AG04450 (cell line): ENCODE measurements around the gene GJA4. TPM values are rescaled to one million over a fixed set of nuclear protein-coding genes. Genes with fewer than 3 reads are reported as not detected.

Source experiments
- CTCF ChIA-PET: fragments of 300-600, 350-600 bp; formaldehyde crosslinking; extraction: SDS; loops from one replicate; lab custom pipeline; 2022; ENCODE audit warnings: antibody characterized with exemption, inconsistent platforms; lab: Charles Lee
- POLR2A ChIA-PET: fragments of 350-600 bp; formaldehyde crosslinking; extraction: SDS; loops from one replicate; lab custom pipeline; 2021; ENCODE audit warnings: antibody characterized with exemption, inconsistent platforms; lab: Yijun Ruan, JAX
- DNase-seq: peaks from one replicate; pipeline ENCODE4 v3.0.0-alpha.2; 2011; ENCODE audit warnings: low read depth, low spot score
- H3K27ac ChIP-seq: one replicate; pipeline ENCODE4 v1.5.1; 2012; ENCODE audit warnings: low read depth, low read length, control low read depth
- H3K27me3 ChIP-seq: one replicate; pipeline ENCODE4 v1.6.0; 2012; ENCODE audit warnings: low read length; ENCODE audit not compliant: control insufficient read depth, insufficient read depth
- H3K4me3 ChIP-seq: 2 replicates; pipeline ENCODE4 v1.5.1; 2011; ENCODE audit warnings: mild to moderate bottlenecking, low read depth, low read length, control low read depth
- H3K9me3 ChIP-seq: 2 replicates; pipeline ENCODE4 v1.5.1; 2012; ENCODE audit warnings: low read length; ENCODE audit not compliant: control insufficient read depth, insufficient read depth
- polyA plus RNA-seq: library from polyadenylated mRNA; depleted of rRNA; stranded (reverse); fragments of >200 nt; gene quantifications from 2 replicates; pipeline ENCODE4 v1.2.3, GENCODE V29; 2011
- TF ChIP-seq, protein P1 (sequence below): IDR thresholded peaks from 2 replicates; pipeline ENCODE4 v1.5.1; 2011; ENCODE audit warnings: low read depth, low read length, control low read depth, inconsistent platforms

Gene GJA4
- polyA plus RNA-seq, 1 experiment = not detected

DNA sequence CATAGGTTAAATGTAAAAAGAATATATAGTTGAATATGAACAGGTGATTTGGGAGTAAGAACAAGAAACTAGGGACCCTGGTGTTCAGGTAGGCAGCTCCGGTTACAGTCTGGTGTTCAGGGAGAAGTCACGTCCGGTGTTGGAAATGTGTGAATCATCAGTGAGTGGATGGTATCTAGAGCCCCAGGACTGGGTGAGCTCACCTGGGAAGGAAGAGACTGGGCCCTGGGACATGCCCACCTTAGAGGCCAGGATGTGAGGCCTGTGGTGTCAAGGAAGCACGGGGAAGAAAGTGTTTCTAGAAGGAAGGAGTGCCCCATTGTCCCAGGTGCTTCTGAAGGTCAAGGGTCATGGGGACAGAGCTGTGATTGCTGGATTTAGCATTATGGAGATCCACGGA lies 13.3 kb upstream of the GJA4 start:
- H3K4me3 ChIP-seq = no peak overlapping the region
- peaks cover 42% of the 10 kb centered on the region for H3K27me3 ChIP-seq
- H3K9me3 ChIP-seq = no peaks in the 10 kb centered on the region; the same call in 1 of the 2 replicates
- CTCF ChIA-PET = interaction anchor here (0.5 to 2.3 kb wide), 3 partner anchors 21 to 88 kb away, joined by 3 to 7 read pairs (median 4); no protein-coding TSS in a partner anchor
- H3K27ac ChIP-seq = no peak overlapping the region
- TF ChIP-seq, protein P1, sequence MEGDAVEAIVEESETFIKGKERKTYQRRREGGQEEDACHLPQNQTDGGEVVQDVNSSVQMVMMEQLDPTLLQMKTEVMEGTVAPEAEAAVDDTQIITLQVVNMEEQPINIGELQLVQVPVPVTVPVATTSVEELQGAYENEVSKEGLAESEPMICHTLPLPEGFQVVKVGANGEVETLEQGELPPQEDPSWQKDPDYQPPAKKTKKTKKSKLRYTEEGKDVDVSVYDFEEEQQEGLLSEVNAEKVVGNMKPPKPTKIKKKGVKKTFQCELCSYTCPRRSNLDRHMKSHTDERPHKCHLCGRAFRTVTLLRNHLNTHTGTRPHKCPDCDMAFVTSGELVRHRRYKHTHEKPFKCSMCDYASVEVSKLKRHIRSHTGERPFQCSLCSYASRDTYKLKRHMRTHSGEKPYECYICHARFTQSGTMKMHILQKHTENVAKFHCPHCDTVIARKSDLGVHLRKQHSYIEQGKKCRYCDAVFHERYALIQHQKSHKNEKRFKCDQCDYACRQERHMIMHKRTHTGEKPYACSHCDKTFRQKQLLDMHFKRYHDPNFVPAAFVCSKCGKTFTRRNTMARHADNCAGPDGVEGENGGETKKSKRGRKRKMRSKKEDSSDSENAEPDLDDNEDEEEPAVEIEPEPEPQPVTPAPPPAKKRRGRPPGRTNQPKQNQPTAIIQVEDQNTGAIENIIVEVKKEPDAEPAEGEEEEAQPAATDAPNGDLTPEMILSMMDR = no peak
- POLR2A ChIA-PET = no interaction called here
- DNase-seq = no peak

DNA sequence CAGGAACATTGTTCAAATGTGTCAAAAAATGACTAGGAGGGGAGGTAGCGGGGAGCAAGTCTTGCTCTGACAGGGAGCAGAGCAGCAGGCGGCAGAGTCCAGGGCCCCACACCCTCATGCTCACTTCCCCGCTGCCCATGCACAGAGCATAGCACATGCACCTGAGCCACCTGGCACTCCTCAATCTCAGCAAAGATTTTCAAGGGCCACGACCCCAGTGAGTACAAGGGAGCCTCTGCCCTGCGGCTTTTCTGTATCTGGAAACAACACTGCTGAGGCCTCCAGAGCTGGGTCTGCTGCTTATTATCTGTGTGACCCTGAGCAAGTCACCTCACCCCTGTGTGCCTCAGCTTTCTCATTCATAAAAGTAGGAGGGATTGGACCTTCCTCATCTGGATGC lies 12.8 kb upstream of the GJA4 start:
- CTCF ChIA-PET = interaction anchor here (2.3 kb wide), 1 partner anchor 73 kb away, joined by 7 read pairs; no protein-coding TSS in a partner anchor
- Histone ChIP-seq H3K9me3 (no peaks in the 10 kb centered on the region; the same call in 1 of the 2 replicates), H3K27ac (no peak overlapping the region), H3K27me3 (peaks cover 42% of the 10 kb centered on the region), H3K4me3 (no peak overlapping the region)
- POLR2A ChIA-PET = no interaction called here
- no peak for DNase-seq
- TF ChIP-seq, protein P1 = no peak

DNA sequence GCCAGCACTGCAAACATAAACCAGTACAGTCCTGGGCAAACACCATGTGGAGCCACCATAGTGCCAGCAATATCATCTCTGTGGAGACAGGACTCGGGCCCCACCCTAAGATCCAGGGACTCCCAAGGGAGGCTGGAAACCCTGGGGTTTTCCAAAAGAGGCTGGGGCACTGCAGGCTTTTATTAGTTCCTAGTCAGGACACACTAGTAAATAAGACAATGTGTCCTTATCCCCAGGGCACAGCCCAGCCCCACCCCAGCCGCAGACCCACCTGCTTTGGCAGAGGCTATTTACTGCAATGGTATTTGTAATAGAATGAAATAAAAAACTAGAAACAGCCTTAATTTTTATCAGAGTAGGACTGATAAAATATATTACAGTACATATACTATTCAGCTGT lies 12.3 kb upstream of the GJA4 start:
- TF ChIP-seq, protein P1 = no peak
- Histone ChIP-seq H3K27me3 (peaks cover 42% of the 10 kb centered on the region), H3K27ac (no peak overlapping the region), H3K9me3 (no peaks in the 10 kb centered on the region; the same call in 1 of the 2 replicates), H3K4me3 (no peak overlapping the region)
- CTCF ChIA-PET = no interaction called here
- no peak for DNase-seq
- POLR2A ChIA-PET = no interaction called here

DNA sequence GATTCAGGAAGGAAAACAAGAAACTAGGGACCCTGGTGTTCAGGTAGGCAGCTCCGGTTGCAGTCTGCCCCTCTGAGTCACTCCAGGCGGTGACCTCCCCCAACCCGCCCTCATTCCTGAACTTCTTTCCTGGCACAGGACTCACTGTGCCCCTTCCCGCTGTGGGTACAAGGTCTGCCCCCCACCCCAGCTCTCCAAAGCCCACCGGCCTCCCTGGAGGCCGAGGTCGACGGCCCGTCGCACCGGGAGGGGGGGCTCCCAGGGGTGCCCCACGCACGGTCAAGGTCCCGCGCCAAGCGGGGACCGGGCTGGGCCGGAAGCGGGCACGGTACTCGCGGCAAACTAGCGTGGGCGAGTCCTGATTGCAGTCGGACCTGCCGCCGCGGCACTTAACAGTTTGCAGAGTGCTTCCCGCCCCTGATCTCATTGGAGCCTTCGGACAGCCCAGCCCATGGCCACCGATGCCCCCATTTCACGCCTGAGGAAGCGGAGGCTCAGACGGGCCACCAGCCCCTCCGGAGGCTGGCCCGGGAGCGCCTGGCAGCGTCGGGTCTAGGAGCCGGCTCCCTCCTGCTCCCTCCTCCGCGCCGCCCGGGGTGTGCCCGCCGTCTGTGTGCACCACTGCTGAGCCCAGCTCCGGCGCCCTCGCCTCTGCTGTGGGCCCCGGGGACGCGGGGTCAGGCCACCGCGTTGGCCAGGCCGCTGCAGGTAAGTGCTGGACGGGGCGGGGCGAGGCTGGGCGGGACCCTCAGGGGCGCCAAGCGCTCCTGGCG lies 11.5 kb upstream of the GJA4 start, which contains the start of gene GJB3:
GJB3 (plus strand) TSS at position 144 of the 773 bp plus-strand sequence. CDS start 3,549 bp downstream, outside the sequence.
- Histone ChIP-seq H3K27me3 (peaks cover 42% of the 10 kb centered on the region), H3K9me3 (no peaks in the 10 kb centered on the region; the same call in 1 of the 2 replicates), H3K4me3 (no peak within 1 kb of the TSS), H3K27ac (no peak within 1 kb of the TSS)
- TF ChIP-seq, protein P1 = no peak
- DNase-seq = no peak
- ChIA-PET POLR2A (no interaction called here), CTCF (interaction anchor here (0.6 kb wide), 1 partner anchor 38 kb away, joined by 3 read pairs; no protein-coding TSS in a partner anchor)

DNA sequence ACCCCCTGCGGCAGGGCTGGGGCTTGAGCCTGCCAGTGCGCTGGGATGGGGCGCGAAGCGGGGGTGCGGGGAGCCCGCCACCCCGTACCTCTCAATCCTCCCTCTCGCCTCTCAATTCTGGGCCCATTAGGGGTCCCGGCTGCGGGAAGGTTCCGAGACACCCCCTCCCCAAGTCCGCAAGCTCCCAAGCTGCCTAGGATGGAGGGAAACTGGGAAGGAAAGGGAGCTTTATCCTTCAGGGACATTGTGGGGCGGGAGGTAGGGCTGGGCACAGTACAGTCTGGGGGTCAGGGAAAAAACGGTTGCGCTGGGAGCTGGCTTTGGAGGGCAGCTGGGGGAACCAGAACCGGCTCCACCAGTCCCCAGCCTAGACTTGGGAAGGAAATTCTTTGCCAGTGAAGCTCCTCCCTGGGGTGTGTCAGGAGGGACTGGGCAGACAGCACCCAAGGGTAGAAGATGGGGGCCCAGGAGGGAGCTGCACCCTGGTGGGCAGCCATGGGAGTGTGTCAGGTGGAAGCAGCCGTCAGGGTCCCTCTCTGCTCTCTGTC lies 10.9 kb upstream of the GJA4 start:
- no peak overlapping the region for H3K27ac ChIP-seq
- ChIA-PET POLR2A (no interaction called here), CTCF (interaction anchor here (0.6 kb wide), 2 partner anchors 39 kb away, joined by 3 to 4 read pairs; no protein-coding TSS in a partner anchor)
- H3K27me3 ChIP-seq = peaks cover 39% of the 10 kb centered on the region
- no peaks in the 10 kb centered on the region; the same call in 1 of the 2 replicates for H3K9me3 ChIP-seq
- DNase-seq = no peak
- TF ChIP-seq, protein P1 = no peak
- no peak overlapping the region for H3K4me3 ChIP-seq
